Keratinocyte (primary cell): ENCODE measurements around the gene ANGPTL8. TPM values are rescaled to one million over a fixed set of nuclear protein-coding genes. Genes with fewer than 3 reads are reported as not detected.

Experiments
- DNase-seq: peaks from one replicate; pipeline ENCODE4 v3.0.0-alpha.2; 2011; ENCODE audit warnings: low read depth, missing footprints, low spot score
- FAIRE-seq: peaks from 2 replicates; lab custom pipeline; 2011; peaks lifted over from hg19 to GRCh38; lab: Jason Lieb, UNC
- H2AFZ ChIP-seq: 2 replicates; pipeline ENCODE4 v1.6.0; 2012; ENCODE audit warnings: low read length, control low read depth, inconsistent platforms; ENCODE audit not compliant: control insufficient read depth
- H3K27ac ChIP-seq: 2 replicates; pipeline ENCODE4 v1.5.1; 2011; ENCODE audit warnings: low read length; ENCODE audit not compliant: control insufficient read depth, insufficient read depth
- H3K27me3 ChIP-seq: 3 replicates; pipeline ENCODE4 v1.6.0; 2011; ENCODE audit warnings: low read length; ENCODE audit not compliant: control insufficient read depth, insufficient read depth; ENCODE audit errors: extremely low read depth
- H3K36me3 ChIP-seq, 2 experiments: 2 replicates in 1 of 2; 3 replicates in 1 of 2; pipeline ENCODE4 v1.5.1; 2011; ENCODE audit warnings: low read length in 2 of 2, mild to moderate bottlenecking in 1 of 2; ENCODE audit not compliant: control insufficient read depth in 2 of 2, insufficient read depth in 2 of 2; ENCODE audit errors: extremely low read depth in 1 of 2
- H3K4me1 ChIP-seq: 3 replicates; pipeline ENCODE4 v1.5.1; 2011; ENCODE audit warnings: low read length; ENCODE audit not compliant: control insufficient read depth, insufficient read depth; ENCODE audit errors: extremely low read depth
- H3K4me2 ChIP-seq: 3 replicates; pipeline ENCODE4 v1.6.0; 2011; ENCODE audit warnings: low read depth, low read length; ENCODE audit not compliant: control insufficient read depth, insufficient read depth; ENCODE audit errors: extremely low read depth
- H3K4me3 ChIP-seq, 3 experiments: fragments of 200-600 bp in 1 of 3; sonication (generic) in 1 of 3; 2 replicates in 2 of 3; 3 replicates in 1 of 3; pipeline ENCODE4 v1.5.1; 2011 to 2016; ENCODE audit warnings: low read length in 3 of 3, mild to moderate bottlenecking in 3 of 3, control low read depth in 2 of 3, inconsistent platforms in 1 of 3, low read depth in 1 of 3, mixed read lengths in 1 of 3, mixed run types in 1 of 3, moderate library complexity in 1 of 3; ENCODE audit not compliant: control insufficient read depth in 2 of 3, insufficient read depth in 2 of 3; ENCODE audit errors: extremely low read depth in 1 of 3
- H3K79me2 ChIP-seq: 2 replicates; pipeline ENCODE4 v1.6.0; 2012; ENCODE audit warnings: low read length; ENCODE audit not compliant: control insufficient read depth, insufficient read depth
- H3K9ac ChIP-seq: 3 replicates; pipeline ENCODE4 v1.6.0; 2011; ENCODE audit warnings: low read length; ENCODE audit not compliant: control insufficient read depth, insufficient read depth; ENCODE audit errors: extremely low read depth
- H3K9me1 ChIP-seq: 3 replicates; pipeline ENCODE4 v1.6.0; 2011; ENCODE audit warnings: low read length; ENCODE audit not compliant: control insufficient read depth, insufficient read depth; ENCODE audit errors: extremely low read depth
- H3K9me3 ChIP-seq: 2 replicates; pipeline ENCODE4 v1.5.1; 2012; ENCODE audit warnings: low read depth, low read length; ENCODE audit not compliant: control insufficient read depth
- H4K20me1 ChIP-seq: 3 replicates; pipeline ENCODE4 v1.6.0; 2011; ENCODE audit warnings: low read length; ENCODE audit not compliant: control insufficient read depth, insufficient read depth; ENCODE audit errors: extremely low read depth
- CTCF ChIP-seq, 3 experiments: IDR thresholded peaks in 1 of 3; conservative IDR thresholded peaks in 1 of 3; optimal IDR thresholded peaks in 1 of 3; 2 replicates in 2 of 3; 3 replicates in 1 of 3; pipeline versions ENCODE3 to v1.5.1; 2011; ENCODE audit warnings: low read length in 3 of 3, mild to moderate bottlenecking in 3 of 3, moderate library complexity in 2 of 3, control low read depth in 1 of 3, inconsistent platforms in 1 of 3; ENCODE audit not compliant: insufficient read depth in 2 of 3; ENCODE audit errors: extremely low read depth in 1 of 3
- EZH2 ChIP-seq: IDR thresholded peaks from one replicate; pipeline ENCODE4 v1.6.1; 2012; ENCODE audit warnings: inconsistent platforms, mild to moderate bottlenecking, low read length, moderate library complexity
- dilution Hi-C: fragments of 300-500 bp; cut with MboI; formaldehyde crosslinking; loops from one replicate; pipeline ENCODE4 v1.7.0; 2020; ENCODE audit warnings: low sequenced_read_pairs; ENCODE audit not compliant: extremely low pct_ligation_motif_present
- polyA plus RNA-seq, 5 experiments: library from polyadenylated mRNA; depleted of rRNA in 3 of 5; stranded (reverse) in 3 of 5; stranded (forward) in 1 of 5; unstranded in 1 of 5; fragments of >200 nt; gene quantifications; 1 replicate in 1 of 5; 2 replicates in 3 of 5; 3 replicates in 1 of 5; pipeline versions ENCODE4 v1.2.1 to v1.2.3, GENCODE V29; 2011 to 2012; ENCODE audit warnings: missing spikeins in 2 of 5, low read depth in 1 of 5, low replicate concordance in 1 of 5

The ANGPTL8 gene
- polyA plus RNA-seq, 1 donor (not counting 4 experiments of a cell fraction or from before 2014, with no cell fraction given) = 0.18 TPM

GRCh38 chr19:11240008-11240444 is 607 bp downstream of the ANGPTL8 start:
- Histone ChIP-seq H3K4me1 (no peaks in the 10 kb centered on the region), H3K27ac (no peak overlapping the region), H3K4me2 (no peak overlapping the region), H3K9me3 (no peaks in the 10 kb centered on the region), H3K9ac (no peak overlapping the region), H4K20me1 (no peaks in the 10 kb centered on the region), H3K27me3 (no peaks in the 10 kb centered on the region), H3K4me3 (no peak overlapping the region), H3K79me2 (no peaks in the 10 kb centered on the region), H3K36me3 (peaks cover 17 to 34% of the 10 kb centered on the region in 2 experiments), H3K9me1 (no peaks in the 10 kb centered on the region), H2AFZ (no peak overlapping the region)
- dilution Hi-C loops = no loop called here
- TF ChIP-seq EZH2 = no peak
- no peak for TF ChIP-seq CTCF (optimal IDR thresholded peaks at IDR 0.05 in 1 of 3, IDR thresholded peaks at IDR 0.05 in 1 of 3, conservative IDR thresholded peaks at IDR 0.05 in 1 of 3; ENCODE audit: extremely low read depth in 1 of 3, insufficient read depth in 2 of 3, low read length in 3 of 3)
- DNase-seq (no peak), FAIRE-seq (no peak)

- Histone ChIP-seq H3K36me3 (peaks cover 17 to 31% of the 10 kb centered on the region in 2 experiments), H3K27ac (no peak overlapping the region)
- dilution Hi-C loops = no loop called here
Measured at GRCh38 chr19:11242025-11242424, 2.6 kb downstream of the ANGPTL8 start.

More at GRCh38 chr19:11242025-11242424, 2.6 kb downstream of the ANGPTL8 start:
- Histone ChIP-seq H3K4me1 (no peaks in the 10 kb centered on the region), H3K9ac (no peak overlapping the region), H3K79me2 (no peaks in the 10 kb centered on the region), H3K4me3 (no peak overlapping the region), H3K9me3 (no peaks in the 10 kb centered on the region), H3K4me2 (no peak overlapping the region), H3K9me1 (no peaks in the 10 kb centered on the region), H3K27me3 (no peaks in the 10 kb centered on the region), H4K20me1 (no peaks in the 10 kb centered on the region), H2AFZ (no peak overlapping the region)
- no peak for TF ChIP-seq EZH2
- TF ChIP-seq CTCF (optimal IDR thresholded peaks at IDR 0.05 in 1 of 3, IDR thresholded peaks at IDR 0.05 in 1 of 3, conservative IDR thresholded peaks at IDR 0.05 in 1 of 3; ENCODE audit: extremely low read depth in 1 of 3, insufficient read depth in 2 of 3, low read length in 3 of 3) = no peak
- FAIRE-seq (no peak), DNase-seq (no peak)
